H9 (cell line): Measurements from ENCODE around the gene CPD. TPM values are rescaled to one million over a fixed set of nuclear protein-coding genes. Genes with fewer than 3 reads are reported as not detected.

Experiments used
- DNase-seq: peaks from one replicate; pipeline ENCODE4 v3.0.0-alpha.2; 2017
- H2AFZ ChIP-seq: one replicate; pipeline ENCODE4 v1.6.1; 2013; ENCODE audit warnings: mild to moderate bottlenecking, low read length, control low read depth, moderate library complexity
- H2AK5ac ChIP-seq: 2 replicates; pipeline ENCODE4 v1.6.1; 2013; ENCODE audit warnings: low read length, control low read depth, mixed read lengths; ENCODE audit not compliant: insufficient read length
- H2BK120ac ChIP-seq: one replicate; pipeline ENCODE4 v1.6.1; 2013; ENCODE audit warnings: low read depth, mild to moderate bottlenecking, low read length, control low read depth, inconsistent platforms; ENCODE audit not compliant: poor library complexity, severe bottlenecking
- H2BK12ac ChIP-seq: 2 replicates; pipeline ENCODE4 v1.6.1; 2013; ENCODE audit warnings: low read length, control low read depth, mixed read lengths, low read depth; ENCODE audit not compliant: insufficient read length
- H2BK15ac ChIP-seq: 2 replicates; pipeline ENCODE4 v1.6.1; 2013; ENCODE audit warnings: low read depth, low read length, control low read depth
- H2BK20ac ChIP-seq: one replicate; pipeline ENCODE4 v1.6.1; 2013; ENCODE audit warnings: low read depth, mild to moderate bottlenecking, low read length, control low read depth, inconsistent platforms; ENCODE audit not compliant: poor library complexity, severe bottlenecking
- H2BK5ac ChIP-seq: 2 replicates; pipeline ENCODE4 v1.6.1; 2013; ENCODE audit warnings: low read length, control low read depth, mixed read lengths; ENCODE audit not compliant: insufficient read length
- H3K14ac ChIP-seq: 2 replicates; pipeline ENCODE4 v1.6.1; 2013; ENCODE audit warnings: low read length, control low read depth; ENCODE audit not compliant: insufficient read depth
- H3K18ac ChIP-seq: 2 replicates; pipeline ENCODE4 v1.6.1; 2013; ENCODE audit warnings: low read depth, mild to moderate bottlenecking, mixed read lengths, low read length, control low read depth; ENCODE audit not compliant: insufficient read length
- H3K23ac ChIP-seq: 2 replicates; pipeline ENCODE4 v1.6.1; 2013; ENCODE audit warnings: low read length, control low read depth, mixed read lengths, low read depth; ENCODE audit not compliant: insufficient read length
- H3K23me2 ChIP-seq: 2 replicates; pipeline ENCODE4 v1.6.1; 2013; ENCODE audit warnings: low read depth, mild to moderate bottlenecking, mixed read lengths, low read length, control low read depth; ENCODE audit not compliant: insufficient read length, poor library complexity, severe bottlenecking
- H3K27ac ChIP-seq: 2 replicates; pipeline ENCODE4 v1.5.1; 2013; ENCODE audit warnings: low read length, control low read depth, mixed read lengths, low read depth; ENCODE audit not compliant: insufficient read length
- H3K27me3 ChIP-seq: 2 replicates; pipeline ENCODE4 v1.6.1; 2013; ENCODE audit warnings: low read length, control low read depth, inconsistent platforms; ENCODE audit not compliant: insufficient read depth
- H3K4ac ChIP-seq: 2 replicates; pipeline ENCODE4 v1.6.1; 2013; ENCODE audit warnings: low read depth, mild to moderate bottlenecking, control low read depth, inconsistent platforms, low read length, moderate library complexity
- H3K4me1 ChIP-seq: 2 replicates; pipeline ENCODE4 v1.6.1; 2013; ENCODE audit warnings: low read length, control low read depth, inconsistent platforms; ENCODE audit not compliant: insufficient read depth
- H3K4me2 ChIP-seq: 2 replicates; pipeline ENCODE4 v1.6.1; 2013; ENCODE audit warnings: low read length, control low read depth, mixed read lengths; ENCODE audit not compliant: insufficient read length, insufficient read depth
- H3K56ac ChIP-seq: 2 replicates; pipeline ENCODE4 v1.6.1; 2013; ENCODE audit warnings: low read depth, mild to moderate bottlenecking, mixed read lengths, low read length, control low read depth; ENCODE audit not compliant: insufficient read length
- H3K79me1 ChIP-seq: 2 replicates; pipeline ENCODE4 v1.6.1; 2013; ENCODE audit warnings: low read depth, mild to moderate bottlenecking, moderate library complexity, low read length, control low read depth, inconsistent platforms; ENCODE audit not compliant: insufficient read depth, poor library complexity, severe bottlenecking
- H3K79me2 ChIP-seq: 2 replicates; pipeline ENCODE4 v1.6.1; 2013; ENCODE audit warnings: low read length, control low read depth, inconsistent platforms; ENCODE audit not compliant: insufficient read depth
- H3K9ac ChIP-seq: 2 replicates; pipeline ENCODE4 v1.6.1; 2013; ENCODE audit warnings: low read length, control low read depth, mixed read lengths; ENCODE audit not compliant: insufficient read length; ENCODE audit errors: extremely low read depth
- H3K9me3 ChIP-seq: one replicate; pipeline ENCODE4 v1.6.1; 2013; ENCODE audit warnings: low read depth, low read length, inconsistent platforms; ENCODE audit not compliant: control insufficient read depth
- H3T11ph ChIP-seq: one replicate; pipeline ENCODE4 v1.6.1; 2013; ENCODE audit warnings: mild to moderate bottlenecking, low read length, control low read depth, inconsistent platforms
- H4K20me1 ChIP-seq: one replicate; pipeline ENCODE4 v1.6.1; 2013; ENCODE audit not compliant: control insufficient read depth, insufficient read length, insufficient read depth
- H4K5ac ChIP-seq: 2 replicates; pipeline ENCODE4 v1.6.1; 2013; ENCODE audit warnings: low read depth, mild to moderate bottlenecking, mixed read lengths, low read length, control low read depth; ENCODE audit not compliant: insufficient read length
- H4K8ac ChIP-seq: replicated peaks from 2 replicates; pipeline ENCODE4 v1.6.1; 2013; ENCODE audit warnings: low read length, control low read depth, mixed read lengths, low read depth; ENCODE audit not compliant: insufficient read length
- H4K91ac ChIP-seq: 2 replicates; pipeline ENCODE4 v1.6.1; 2013; ENCODE audit warnings: low read depth, mild to moderate bottlenecking, moderate library complexity, mixed read lengths, low read length, control low read depth; ENCODE audit not compliant: insufficient read length
- H3K27ac Mint-ChIP-seq, 3 experiments: 2 replicates in 2 of 3; 3 replicates in 1 of 3; pipeline ENCODE4 v1.8.0; 2020 to 2021; ENCODE audit warnings: mixed read lengths in 3 of 3, mild to moderate bottlenecking in 1 of 3, moderate library complexity in 1 of 3
- H3K27me3 Mint-ChIP-seq: 2 replicates; pipeline ENCODE4 v1.8.0; 2021; ENCODE audit warnings: low read depth, mild to moderate bottlenecking, moderate library complexity, mixed read lengths
- H3K36me3 Mint-ChIP-seq, 3 experiments: 2 replicates in 2 of 3; 3 replicates in 1 of 3; pipeline ENCODE4 v1.8.0; 2020 to 2021; ENCODE audit warnings: low read depth in 3 of 3, mixed read lengths in 3 of 3; ENCODE audit not compliant: insufficient read depth in 1 of 3
- H3K4me1 Mint-ChIP-seq, 2 experiments: 2 replicates each; pipeline ENCODE4 v1.8.0; 2020; ENCODE audit warnings: mixed read lengths in 2 of 2
- H3K4me3 Mint-ChIP-seq, 2 experiments: 2 replicates in 1 of 2; 3 replicates in 1 of 2; pipeline ENCODE4 v1.8.0; 2020 to 2021; ENCODE audit warnings: mild to moderate bottlenecking in 2 of 2, mixed read lengths in 2 of 2, moderate library complexity in 1 of 2
- H3K9me3 Mint-ChIP-seq, 2 experiments: 2 replicates in 1 of 2; 3 replicates in 1 of 2; pipeline ENCODE4 v1.8.0; 2020; ENCODE audit warnings: mild to moderate bottlenecking in 2 of 2, mixed read lengths in 2 of 2, moderate library complexity in 1 of 2
- CTCF ChIP-seq: fragments of 200-600 bp; sonication (generic); conservative IDR thresholded peaks from 3 replicates; pipeline ENCODE4 v1.8.0; 2021; ENCODE audit warnings: antibody characterized with exemption, mild to moderate bottlenecking
- WGBS: extraction: QIAGEN DNeasy Blood & Tissue Kit; methylation state at CpG from one replicate; pipeline ENCODE4 v1.1.7; 2013; ENCODE audit warnings: missing lambda C conversion rate, low lambda C conversion rate, mixed read lengths; ENCODE audit not compliant: insufficient read length; ENCODE audit errors: extremely low coverage; 5-methylcytosine and 5-hydroxymethylcytosine counted together
- total RNA-seq: library from RNA; stranded (reverse); gene quantifications from 2 replicates; pipeline ENCODE4 v1.2.1, GENCODE V29; 2021

Gene CPD
- total RNA-seq, 1 experiment from 2014 or later, result 47.0 TPM

- H2AFZ ChIP-seq, result no peak overlapping the region
- no peaks in the 10 kb centered on the region for H3K79me1 ChIP-seq
- no peak overlapping the region for H3K18ac ChIP-seq
- TF ChIP-seq CTCF, result no peak
- no peaks in the 10 kb centered on the region for H3K27me3 ChIP-seq
- Mint-ChIP-seq H3K27ac (peak overlapping the region in 1 of 3 experiments; percentile 12; a peak in 2 of 7 replicates), H3K36me3 (peaks cover 2 to 33% (median 5%) of the 10 kb centered on the region in 3 experiments; a peak in 5 of 7 replicates), H3K4me1 (peaks cover 14 to 15% of the 10 kb centered on the region in 2 experiments), H3K4me3 (no peak overlapping the region), H3K27me3 (no peaks in the 10 kb centered on the region), H3K9me3 (no peaks in the 10 kb centered on the region)
- no peak overlapping the region for H4K5ac ChIP-seq
- H2BK120ac ChIP-seq, result no peak overlapping the region
- WGBS, result no CpG with 5 or more reads among the region's 2 CpGs
- H3K4me2 ChIP-seq, result no peak overlapping the region
- no peaks in the 10 kb centered on the region for H3K23me2 ChIP-seq
- no peak overlapping the region for H4K91ac ChIP-seq
- H3K4me1 ChIP-seq, result peaks cover 6% of the 10 kb centered on the region; the same call in 1 of the 2 replicates
- no peaks in the 10 kb centered on the region for H3K79me2 ChIP-seq
- no peak overlapping the region for H3T11ph ChIP-seq
- no peak overlapping the region for H3K4ac ChIP-seq
- no peak overlapping the region for H3K9ac ChIP-seq
- H2BK15ac ChIP-seq, result no peak overlapping the region
- H2AK5ac ChIP-seq, result no peak overlapping the region
- no peaks in the 10 kb centered on the region for H4K20me1 ChIP-seq
- H3K9me3 ChIP-seq, result no peaks in the 10 kb centered on the region
- H3K14ac ChIP-seq, result no peak overlapping the region
- H2BK5ac ChIP-seq, result no peak overlapping the region
- no peak overlapping the region for H4K8ac ChIP-seq
- H3K27ac ChIP-seq, result no peak overlapping the region
- H2BK12ac ChIP-seq, result no peak overlapping the region
- no peak overlapping the region for H2BK20ac ChIP-seq
- no peak for DNase-seq
- H3K23ac ChIP-seq, result no peak overlapping the region
- no peak overlapping the region for H3K56ac ChIP-seq
Measured at GRCh38 chr17:30424471-30424870, 45.7 kb downstream of the CPD start.
